Measurements from ENCODE around the gene KRT33B. TPM values are rescaled to one million over a fixed set of nuclear protein-coding genes. Genes with fewer than 3 reads are reported as not detected.

Gene KRT33B
- total RNA-seq, 1 experiment from 2014 or later = not detected

DNA sequence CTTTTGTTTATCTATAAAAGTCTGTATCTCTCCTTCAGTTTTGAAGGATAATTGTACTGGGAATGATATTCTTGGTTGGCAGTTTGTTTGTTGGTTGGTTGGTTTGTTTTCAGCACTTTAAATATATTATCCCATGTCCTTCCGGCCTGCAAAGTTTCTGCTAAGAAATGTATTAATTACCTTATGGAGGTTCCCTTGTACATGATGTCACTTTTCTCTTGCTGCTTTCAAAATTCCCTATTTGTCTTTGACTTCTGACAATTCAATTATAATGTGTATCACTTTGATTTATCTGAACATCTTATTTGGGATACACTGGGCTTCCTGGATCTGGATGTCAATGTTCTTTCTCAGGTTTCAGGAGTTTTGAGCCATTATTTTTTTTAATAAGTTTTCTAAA is 16.6 kb upstream of the KRT33B start:
- H2AK5ac ChIP-seq (ENCODE audit: insufficient read length, low read length) = no peak overlapping the region
- no peak overlapping the region for H2BK15ac ChIP-seq (ENCODE audit: low read depth, low read length)
- Mint-ChIP-seq H3K9me3 (peaks cover 0 to 10% of the 10 kb centered on the region in 2 experiments; a peak in 3 of 5 replicates), H3K4me1 (peaks cover 0 to 5% of the 10 kb centered on the region in 2 experiments; a peak in 1 of 4 replicates), H3K27me3 (ENCODE audit: low read depth) (peaks cover 5% of the 10 kb centered on the region; the same call in 1 of the 2 replicates), H3K36me3 (ENCODE audit: insufficient read depth in 1 of 3, low read depth in 3 of 3) (0 out of 7 replicates have a peak, but pooled peaks cover 0 to 2% (median 0%) of the 10 kb centered on the region in 3 experiments), H3K27ac (no peak overlapping the region), H3K4me3 (no peak overlapping the region)
- H3K27ac ChIP-seq (ENCODE audit: insufficient read length, low read depth, low read length) = no peak overlapping the region
- H3K27me3 ChIP-seq (ENCODE audit: insufficient read depth, low read length) = no peaks in the 10 kb centered on the region
- H3K18ac ChIP-seq (ENCODE audit: insufficient read length, low read depth, low read length) = no peak overlapping the region
- no peaks in the 10 kb centered on the region for H4K20me1 ChIP-seq (ENCODE audit: control insufficient read depth, insufficient read depth, insufficient read length)
- no peaks in the 10 kb centered on the region for H3K9me3 ChIP-seq (ENCODE audit: control insufficient read depth, low read depth, low read length)
- H3K4me2 ChIP-seq (ENCODE audit: insufficient read depth, insufficient read length, low read length) = no peak overlapping the region
- no peak overlapping the region for H2AFZ ChIP-seq (ENCODE audit: low read length)
- no peak for DNase-seq
- H2BK12ac ChIP-seq (ENCODE audit: insufficient read length, low read depth, low read length) = no peak overlapping the region
- H4K5ac ChIP-seq (ENCODE audit: insufficient read length, low read depth, low read length) = no peak overlapping the region
- H3K79me2 ChIP-seq (ENCODE audit: insufficient read depth, low read length) = no peaks in the 10 kb centered on the region
- no peak overlapping the region for H3K23ac ChIP-seq (ENCODE audit: insufficient read length, low read depth, low read length)
- H2BK20ac ChIP-seq (ENCODE audit: low read depth, low read length, poor library complexity, severe bottlenecking) = no peak overlapping the region
- no peaks in the 10 kb centered on the region for H3K4me1 ChIP-seq (ENCODE audit: insufficient read depth, low read length)
- no peak overlapping the region for H2BK120ac ChIP-seq (ENCODE audit: low read depth, low read length, poor library complexity, severe bottlenecking)
- WGBS (ENCODE audit: extremely low coverage, insufficient read length, low lambda C conversion rate) = no CpG with 5 or more reads among the region's 1 CpG
- H3K79me1 ChIP-seq (ENCODE audit: insufficient read depth, low read depth, low read length, poor library complexity, severe bottlenecking) = no peaks in the 10 kb centered on the region
- H4K8ac ChIP-seq (replicated peaks; ENCODE audit: insufficient read length, low read depth, low read length) = no peak overlapping the region
- no peak overlapping the region for H3K14ac ChIP-seq (ENCODE audit: insufficient read depth, low read length)
- no peak overlapping the region for H3K4ac ChIP-seq (ENCODE audit: low read depth, low read length)
- no peak for TF ChIP-seq CTCF (conservative IDR thresholded peaks at IDR 0.05)
- no peak overlapping the region for H4K91ac ChIP-seq (ENCODE audit: insufficient read length, low read depth, low read length)
- H3K9ac ChIP-seq (ENCODE audit: extremely low read depth, insufficient read length, low read length) = no peak overlapping the region
- no peaks in the 10 kb centered on the region for H3K23me2 ChIP-seq (ENCODE audit: insufficient read length, low read depth, low read length, poor library complexity, severe bottlenecking)
- no peak overlapping the region for H2BK5ac ChIP-seq (ENCODE audit: insufficient read length, low read length)
- H3T11ph ChIP-seq (ENCODE audit: low read length) = no peak overlapping the region
- no peak overlapping the region for H3K56ac ChIP-seq (ENCODE audit: insufficient read length, low read depth, low read length)

All from H9 (cell line).